NCI-H510A treated with DMSO at 0.1 percent for 48 hours (cell line): Measurements from ENCODE around the gene SEMA5A.

Experiments
- DNase-seq: peaks from one replicate; lab custom pipeline; 2025; lab: John Stamatoyannopoulos, UW

The SEMA5A gene

DNA sequence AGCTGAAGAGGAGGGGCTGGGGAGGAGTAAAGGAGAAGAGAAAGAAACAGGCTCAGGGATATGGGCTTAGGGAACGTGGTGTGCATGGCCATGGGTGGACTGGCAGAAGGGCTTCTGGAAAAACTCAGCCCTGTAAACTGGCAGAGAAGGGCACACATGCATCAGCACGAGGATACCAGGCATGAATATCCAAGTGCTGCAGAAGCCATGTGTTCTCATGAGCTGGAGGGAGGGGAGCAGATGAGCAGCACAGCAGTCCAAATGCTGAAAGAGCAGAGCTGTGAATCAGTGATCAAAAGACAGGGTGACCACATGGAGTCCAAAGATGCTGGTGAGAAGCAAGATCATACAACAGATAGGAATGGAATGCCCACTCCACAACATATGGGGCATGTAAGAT is 72.3 kb downstream of the SEMA5A start:
- no peak for DNase-seq

DNA sequence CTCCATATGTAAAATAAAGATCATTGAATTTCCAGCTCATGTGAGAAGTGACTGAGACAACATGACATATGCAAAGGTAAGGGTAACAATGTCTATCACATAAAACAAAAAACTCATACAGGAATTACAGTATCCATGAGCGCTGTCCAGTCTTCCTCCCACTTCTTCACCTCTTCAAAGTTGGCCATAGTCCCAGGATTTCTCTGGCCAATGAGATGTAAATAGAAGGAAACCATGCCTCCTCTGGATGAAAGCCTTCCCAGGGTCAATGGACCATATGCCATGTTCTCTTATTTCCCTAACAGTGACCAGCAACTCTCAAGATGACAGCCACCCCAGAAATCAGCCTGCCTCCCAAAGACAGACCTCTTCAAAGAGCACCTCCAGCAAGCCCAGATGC is 75.5 kb downstream of the SEMA5A start:
- DNase-seq, result no peak

DNA sequence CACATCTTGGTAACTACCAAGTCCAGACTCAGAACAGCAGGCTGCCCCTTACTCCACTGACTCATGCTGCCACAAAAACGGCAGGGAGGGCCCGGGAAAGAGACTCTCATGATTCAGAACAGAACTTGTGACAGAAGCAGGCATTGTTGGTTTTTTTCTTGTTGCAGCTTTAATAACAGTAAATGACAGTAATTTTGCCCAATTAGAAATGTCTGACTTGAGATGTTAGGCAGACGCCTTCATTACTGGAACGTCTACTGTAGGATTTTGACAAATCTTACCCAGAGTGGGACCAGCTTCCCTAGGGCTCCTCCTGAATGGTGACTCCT is 77.9 kb downstream of the SEMA5A start:
- DNase-seq, result no peak

DNA sequence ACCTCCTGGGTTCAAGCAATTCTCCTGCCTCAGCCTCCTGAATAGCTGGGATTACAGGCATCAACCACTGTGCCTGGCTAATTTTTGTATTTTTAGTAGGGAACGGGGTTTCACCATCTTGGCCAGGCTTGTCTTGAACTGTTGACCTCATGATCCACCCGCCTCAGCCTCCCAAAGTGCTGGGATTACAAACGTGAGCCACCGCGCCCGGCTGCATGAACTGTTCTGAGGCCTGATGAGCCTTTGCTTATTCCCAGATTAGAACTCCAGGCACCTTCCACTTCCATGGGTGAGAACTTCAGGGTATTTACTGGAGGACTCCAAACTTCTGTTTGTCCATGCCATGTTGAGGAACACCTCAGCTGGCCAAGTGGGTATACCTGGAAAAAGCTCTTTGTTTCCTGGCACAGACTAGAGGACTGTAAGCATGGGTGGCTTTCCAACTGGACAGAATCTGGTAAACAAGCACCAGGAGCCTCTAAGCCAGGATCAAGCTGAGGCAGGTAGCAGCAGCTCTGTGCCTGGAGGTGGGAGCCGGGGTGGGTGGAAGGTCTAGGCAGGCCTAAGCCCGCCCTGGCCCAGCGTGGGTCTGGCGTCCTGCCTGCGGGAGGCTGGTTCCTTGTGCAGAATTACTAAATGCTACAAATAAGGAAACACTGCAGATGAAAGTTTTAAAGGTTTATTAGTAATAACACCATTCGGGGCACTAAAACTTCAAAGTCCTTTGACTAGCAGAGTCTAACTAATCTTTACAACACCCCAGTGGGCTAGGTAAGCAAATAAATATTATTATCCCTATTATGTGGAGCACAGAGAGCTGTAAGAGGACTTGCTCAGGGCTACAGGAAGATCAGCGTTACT is 78.4 kb downstream of the SEMA5A start:
- DNase-seq, result no peak

DNA sequence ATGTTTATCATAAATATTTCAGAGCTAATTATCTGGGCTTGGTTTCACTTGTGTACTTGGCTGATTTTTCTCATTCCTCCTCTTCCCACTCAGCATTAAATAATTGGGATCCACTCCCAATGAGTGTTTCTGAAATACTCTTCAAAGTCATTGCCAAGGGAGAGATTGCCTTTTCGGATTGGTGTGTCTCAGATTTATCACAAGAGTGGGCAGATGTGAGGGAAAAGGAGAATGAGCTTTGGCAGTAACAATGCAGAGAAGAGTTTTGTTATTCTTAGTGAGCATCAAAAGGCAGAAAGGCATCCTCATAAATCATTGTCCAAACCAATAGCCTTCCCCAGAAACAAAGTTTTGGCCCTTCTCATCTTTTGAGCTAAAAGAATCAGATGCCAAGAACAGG is 79.2 kb downstream of the SEMA5A start:
- DNase-seq, result no peak

DNA sequence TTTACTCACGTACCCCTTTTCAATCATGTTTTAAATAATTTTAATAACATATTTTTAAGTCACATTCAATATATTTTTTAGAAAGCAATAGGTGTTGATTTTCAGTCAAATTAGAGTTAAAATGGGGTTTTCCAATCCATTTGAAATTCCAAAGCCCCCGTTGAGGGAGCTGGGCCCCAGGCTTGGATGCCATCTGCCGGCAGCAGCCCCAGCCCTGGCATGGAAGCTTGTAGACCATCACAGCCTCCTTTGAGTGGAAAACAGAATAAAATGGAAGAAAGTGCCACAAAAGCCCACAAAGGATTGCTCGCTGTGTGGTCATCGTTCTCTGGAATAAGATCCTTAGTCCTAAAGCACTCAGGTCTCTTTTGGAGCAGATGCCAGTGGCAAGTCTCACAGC is 81.4 kb downstream of the SEMA5A start:
- no peak for DNase-seq

DNA sequence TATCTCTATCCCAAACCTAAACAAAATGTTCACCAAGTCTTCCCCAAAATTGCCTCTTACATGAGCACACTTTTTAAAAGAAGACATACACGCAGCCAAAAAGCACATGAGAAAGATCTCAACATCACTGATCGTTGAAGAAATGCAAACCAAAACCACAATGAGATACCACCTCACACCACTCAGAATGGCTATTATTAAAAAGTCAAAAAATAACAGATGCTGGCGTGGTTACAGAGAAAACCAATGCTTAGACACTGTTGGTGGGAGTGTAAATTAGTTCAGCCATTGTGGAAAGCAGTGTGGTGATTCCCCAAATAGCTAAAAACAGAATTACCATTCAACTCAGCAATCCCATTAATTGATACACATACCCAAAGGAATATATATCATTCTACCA is 83.8 kb downstream of the SEMA5A start:
- DNase-seq, result no peak

DNA sequence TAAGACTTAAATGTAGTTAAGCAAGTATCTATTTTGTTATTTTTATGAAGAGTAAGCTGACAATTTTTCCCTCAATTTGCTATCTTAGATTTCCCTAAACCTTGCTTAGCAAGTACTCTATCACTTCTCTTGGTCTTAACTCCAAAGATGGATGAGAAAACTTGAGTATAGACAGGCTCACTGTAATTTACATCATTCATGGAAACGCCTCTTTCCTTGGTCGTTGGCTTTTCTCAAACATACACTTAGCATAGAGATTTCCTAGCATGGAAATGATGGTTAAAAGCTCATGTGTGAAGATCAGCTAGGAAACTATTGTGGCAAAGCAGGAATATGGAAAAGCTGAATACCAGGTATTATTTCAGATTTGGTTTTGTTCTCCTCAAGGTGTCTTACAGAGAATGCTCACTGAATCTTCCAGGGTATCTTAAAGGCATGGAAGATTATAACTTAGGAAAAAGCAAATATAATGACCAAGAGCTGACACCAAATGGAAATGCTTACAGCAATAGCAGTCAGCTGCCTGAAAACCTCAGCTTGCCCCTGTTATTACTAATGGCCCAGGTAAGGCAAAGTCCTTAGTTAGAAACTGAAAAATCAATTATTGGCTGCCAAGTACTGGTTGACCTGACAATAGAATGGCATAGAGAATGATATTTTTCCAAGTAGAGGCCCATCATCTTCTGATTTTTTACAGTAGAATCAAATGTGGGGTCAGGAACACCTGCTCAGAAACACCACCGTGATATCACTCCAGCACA is 84.8 kb downstream of the SEMA5A start:
- no peak for DNase-seq

DNA sequence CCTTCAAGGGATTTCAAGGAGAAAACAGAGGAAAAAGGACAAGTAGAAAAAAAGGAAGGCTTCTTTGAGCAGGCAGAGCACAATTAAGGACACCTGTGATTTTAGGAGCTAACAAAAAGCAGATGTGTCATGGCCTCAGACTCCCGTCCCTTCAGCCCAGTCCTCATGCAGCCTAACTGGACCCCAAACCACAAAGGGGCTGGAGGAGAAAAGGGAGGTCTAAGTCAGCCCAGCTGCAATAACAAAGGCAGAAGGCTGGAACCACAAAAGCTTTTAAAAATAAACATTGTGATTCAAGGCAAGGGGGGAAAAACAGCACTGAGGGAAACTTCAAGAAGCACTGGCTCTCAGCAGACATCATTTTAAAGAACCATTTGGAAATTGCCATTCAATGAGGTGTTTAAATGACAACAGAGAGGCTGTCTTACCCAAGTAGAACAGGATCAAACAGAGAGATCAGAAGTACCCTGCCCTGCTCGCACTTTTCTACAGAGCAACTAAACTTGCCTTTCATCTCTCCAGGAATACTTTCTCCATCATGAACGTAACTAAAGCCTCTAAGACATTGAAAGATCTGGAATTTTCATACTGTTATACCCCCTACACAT is 89.3 kb downstream of the SEMA5A start:
- DNase-seq, result no peak

DNA sequence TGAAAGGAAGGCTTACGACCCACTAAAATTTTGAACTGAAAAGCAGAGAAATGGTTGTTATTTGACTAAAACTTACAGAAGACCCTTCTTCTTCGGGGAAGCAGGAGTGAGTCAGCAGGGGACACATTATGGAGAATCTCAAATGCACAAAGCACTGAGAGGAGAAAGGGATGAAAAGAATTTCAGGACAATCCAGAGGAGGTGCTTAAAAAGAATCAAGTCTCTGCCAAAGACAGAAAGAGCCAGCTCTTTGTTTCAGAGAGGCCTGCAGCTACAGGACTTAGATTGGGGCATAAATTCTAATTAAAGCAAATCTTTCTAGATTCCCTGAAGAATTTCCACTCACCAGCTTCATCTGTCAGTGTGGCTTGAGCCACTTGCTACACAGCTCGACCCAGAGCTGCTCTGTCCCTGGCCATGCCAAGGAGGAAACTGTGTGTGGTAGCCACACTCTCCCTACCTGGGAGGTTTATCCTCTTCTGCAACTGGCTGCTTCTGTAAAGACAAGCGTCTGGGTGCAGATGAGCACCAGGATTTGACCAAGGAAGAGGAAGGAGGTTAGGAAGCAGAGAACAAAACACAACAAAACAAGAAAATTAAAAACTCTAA is 89.9 kb downstream of the SEMA5A start:
- no peak for DNase-seq

DNA sequence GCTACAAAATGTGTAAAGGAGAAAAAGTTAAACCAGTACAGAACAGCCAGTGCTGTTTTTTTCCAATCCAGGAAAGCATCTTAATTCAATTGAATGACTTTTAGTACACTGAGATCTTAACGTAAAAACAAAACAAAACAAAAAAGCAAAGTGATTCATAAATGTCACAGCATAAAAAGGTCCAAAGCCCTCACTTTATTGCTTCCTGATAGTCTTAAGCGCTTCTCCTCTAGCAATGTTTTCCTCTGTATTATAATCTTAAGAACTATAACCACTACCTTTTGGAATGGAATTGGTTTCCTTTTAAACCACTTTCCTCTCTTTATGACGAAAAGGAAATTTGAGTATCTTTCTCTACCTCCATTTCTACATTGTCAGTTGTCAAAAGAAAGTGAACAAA is 91.4 kb downstream of the SEMA5A start:
- no peak for DNase-seq

DNA sequence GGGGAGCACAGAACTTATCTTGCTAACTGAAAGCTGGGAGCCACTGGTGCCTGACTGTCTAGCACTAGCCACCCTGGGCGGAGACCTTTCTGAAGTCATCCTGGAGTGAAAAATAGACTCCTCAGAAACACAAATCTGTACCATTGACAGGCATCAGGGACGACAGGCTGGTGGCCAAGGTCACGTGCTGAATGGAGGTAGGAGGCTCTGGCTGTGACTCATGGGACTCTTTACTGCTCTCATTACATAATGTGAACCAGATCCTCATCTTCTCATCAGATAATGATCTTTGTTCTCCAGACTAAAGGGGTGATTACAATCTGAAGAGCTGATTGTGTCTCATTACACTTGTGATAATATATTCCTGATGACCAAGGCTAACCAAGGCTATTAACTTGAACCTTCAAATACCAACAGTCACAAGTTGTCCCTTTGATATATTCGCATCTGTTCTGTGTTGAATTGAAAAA is 91.8 kb downstream of the SEMA5A start:
- no peak for DNase-seq

DNA sequence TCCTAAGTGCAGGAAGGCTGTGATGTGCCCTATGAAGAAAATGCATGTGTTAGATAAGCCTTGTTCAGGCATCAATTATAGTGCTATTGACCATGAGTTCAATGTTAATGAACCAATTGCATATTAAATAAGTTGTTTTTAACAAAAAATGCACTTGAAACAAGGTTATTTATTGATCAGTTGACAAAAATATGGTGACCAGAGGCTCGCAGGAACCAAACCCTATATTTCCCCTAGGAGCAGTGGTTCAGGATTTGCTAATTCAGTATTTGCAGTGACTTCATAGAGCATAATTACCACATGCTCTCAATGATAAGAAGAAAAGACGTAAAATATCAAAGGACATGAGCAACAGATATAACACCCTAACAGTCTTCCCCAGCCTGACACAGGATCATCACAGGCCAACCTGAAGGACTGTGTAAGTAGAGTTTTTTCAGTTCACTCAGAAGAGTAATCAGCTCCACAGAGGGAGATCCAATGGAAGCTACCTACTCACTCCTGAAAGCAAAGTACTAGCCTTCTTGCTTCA is 92.3 kb downstream of the SEMA5A start:
- no peak for DNase-seq

DNA sequence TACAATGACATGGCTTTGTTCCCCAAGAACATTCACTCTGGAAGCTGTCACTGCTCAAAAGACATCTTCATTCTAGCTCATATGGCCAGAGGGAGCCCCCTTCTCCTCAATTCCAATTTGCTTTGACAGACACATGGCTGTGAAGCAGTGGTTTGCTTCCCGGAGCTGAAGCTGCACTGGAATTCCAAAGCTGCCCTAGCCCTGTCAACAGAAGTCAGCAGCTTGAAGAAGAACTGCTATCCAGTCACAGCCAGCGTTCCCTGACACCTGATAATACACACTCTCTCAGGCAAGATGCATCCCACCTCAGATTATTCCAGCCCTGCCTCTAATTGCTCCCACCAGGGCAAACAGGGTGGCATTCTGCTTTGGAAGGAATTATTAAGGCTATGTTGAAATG is 93.7 kb downstream of the SEMA5A start:
- DNase-seq, result no peak

DNA sequence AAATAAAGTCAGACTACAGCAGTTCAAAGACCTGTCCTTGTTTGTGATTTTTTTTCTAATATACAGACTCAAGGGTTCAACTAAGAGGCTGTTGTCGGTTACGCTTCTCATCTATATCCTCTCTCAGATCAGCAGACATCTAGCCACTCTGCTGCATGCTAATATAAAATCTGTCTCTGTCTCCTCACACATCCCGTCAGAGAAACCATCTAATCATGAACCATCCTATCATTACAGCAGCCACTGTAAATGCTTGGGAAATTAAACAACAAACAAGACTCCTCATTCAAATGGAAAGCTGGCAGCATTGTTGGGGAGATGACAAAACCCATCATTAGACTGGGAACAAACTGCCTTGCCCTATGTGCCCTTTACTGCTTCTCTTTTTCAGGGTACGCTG is 94.8 kb downstream of the SEMA5A start:
- no peak for DNase-seq

DNA sequence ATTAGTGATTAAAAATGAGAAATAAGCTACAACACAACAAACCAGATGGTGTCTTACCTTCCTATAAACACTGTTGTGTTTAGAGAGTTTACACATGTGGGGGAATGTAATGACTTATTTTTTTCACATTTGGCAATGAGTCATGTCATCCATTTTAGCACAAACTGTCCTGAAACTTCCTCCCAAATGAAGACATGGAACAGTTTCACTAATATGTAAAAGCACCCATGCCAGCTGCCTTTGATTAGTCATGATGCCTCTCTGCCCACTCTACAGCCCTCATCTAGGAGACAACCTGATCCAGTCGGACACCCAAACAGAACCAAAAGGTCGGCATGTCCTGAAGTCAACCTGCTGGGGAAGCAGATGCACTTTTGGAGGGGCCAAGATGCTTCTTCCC is 98.2 kb downstream of the SEMA5A start:
- DNase-seq, result no peak

DNA sequence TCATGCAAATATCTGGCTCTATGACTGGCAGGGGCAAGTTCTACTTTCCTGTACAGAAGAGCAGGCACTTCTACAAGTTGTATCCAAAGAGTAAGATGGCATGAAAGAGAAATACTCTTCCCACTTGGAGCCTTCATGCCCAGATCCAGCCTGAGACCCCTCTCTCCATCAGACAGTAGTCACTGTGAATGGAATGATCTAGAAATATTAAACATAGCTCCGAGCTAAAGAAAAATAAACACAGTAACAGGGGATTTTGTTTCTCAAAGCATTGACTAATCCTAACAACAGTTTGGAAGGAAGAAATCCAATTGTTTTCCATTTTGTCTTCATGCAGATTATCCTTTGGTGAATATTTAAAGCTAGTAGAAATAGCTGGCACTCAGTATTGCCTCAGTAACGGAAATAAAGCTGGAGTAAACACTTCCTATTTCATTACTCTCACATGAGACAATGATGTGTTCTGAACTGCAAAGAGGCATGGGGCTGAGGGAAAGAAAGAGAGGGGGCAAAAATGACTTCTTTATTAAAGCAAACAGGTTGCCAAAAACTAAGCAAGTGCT is 100.0 kb downstream of the SEMA5A start:
- no peak for DNase-seq

DNA sequence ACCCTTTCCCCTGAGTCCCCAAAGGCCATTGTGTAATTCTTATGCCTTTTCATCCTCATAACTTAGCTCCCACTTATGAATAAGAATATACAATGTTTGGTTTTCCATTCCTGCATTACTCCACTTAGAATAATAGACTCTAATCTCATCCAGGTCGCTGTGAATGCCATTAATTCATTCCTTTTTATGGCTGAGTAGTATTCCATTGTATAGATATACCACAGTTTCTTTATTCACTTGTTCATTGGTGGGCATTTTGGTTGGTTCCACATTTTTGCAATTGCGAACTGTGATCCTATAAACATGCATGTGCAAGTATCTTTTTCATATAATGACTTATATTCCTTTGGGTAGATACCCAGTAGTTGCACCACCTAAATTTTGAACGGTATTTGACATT is 101.5 kb downstream of the SEMA5A start:
- no peak for DNase-seq

DNA sequence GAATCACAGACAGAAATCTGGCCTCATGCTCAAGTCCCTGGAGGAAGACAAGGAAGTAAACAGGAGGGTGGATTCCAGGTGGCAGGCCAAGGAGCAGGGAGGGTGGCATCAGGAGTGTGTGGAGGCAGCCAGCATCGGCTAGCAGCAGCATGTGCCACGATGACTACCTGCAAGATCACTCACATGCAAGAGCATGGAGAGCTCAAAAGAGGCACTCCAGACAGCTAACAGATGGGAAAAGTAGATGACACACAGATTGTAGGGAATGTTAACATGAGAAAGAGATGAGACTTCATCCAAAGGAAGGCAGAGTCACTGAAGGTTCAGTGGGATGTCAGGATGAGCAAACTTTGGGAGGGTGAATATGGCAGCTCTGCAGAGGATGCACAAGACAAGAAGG is 104.3 kb downstream of the SEMA5A start:
- DNase-seq, result no peak

DNA sequence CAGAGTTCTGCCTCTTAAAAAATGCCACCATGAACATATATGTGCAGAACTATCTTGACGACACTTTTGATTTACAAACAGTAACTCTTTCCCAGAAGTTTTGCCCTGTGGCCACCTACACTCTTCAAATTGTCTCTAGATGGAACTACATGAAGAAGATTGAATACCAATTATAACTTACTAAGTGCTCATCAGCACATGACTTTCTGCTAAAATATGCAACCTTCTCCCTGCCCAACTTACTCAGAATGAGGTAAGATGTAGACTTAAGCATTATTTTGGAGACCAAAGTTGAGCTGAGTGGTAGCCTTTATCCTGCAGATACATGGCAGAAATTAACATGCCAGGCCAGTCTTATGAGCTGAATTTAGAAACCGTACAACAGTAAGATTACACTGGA is 105.4 kb downstream of the SEMA5A start:
- DNase-seq, result no peak

DNA sequence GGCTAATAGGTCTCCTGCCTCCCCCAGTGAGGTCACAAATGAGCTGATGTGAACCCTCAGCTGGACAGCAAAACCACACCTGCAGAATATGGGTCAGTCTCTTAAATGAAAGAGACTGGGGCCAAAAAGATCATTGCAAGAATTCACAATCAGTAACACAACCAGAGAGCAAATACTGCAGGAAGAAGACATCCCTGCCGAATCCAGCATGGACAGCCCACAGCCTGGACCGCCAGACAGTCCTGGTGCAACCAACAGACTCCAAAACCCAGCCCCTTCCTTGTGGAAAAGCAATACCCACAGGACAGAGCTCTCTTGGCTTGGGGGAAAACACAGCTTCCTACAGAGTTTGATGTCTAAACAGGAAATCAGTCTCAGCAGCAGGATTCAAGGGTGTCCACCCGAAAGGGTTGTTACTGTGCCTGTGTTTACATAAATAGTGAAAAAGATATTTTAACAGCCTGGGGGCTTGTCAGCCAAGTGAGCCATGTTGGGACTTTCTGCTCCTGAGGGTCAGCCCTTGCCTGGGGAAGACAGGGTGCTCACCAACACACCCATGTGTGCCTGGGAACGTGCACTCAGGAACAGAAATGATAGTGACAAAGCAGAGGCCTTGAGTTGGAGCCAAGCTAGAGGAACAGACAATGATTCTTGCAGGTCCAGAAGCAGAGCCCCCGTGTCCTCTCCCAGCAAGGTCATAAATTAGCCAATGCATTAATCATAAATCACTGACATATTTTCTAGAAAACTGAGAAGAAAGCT is 106.2 kb downstream of the SEMA5A start:
- no peak for DNase-seq
